HCT116 (cell line): ENCODE results near the gene QRICH2. TPM values are rescaled to one million over a fixed set of nuclear protein-coding genes. Genes with fewer than 3 reads are reported as not detected.

Experiments used
- ATAC-seq: fragments of 200-7000 bp; cut with Tn5 transposase; 2 replicates; pipeline ENCODE4 v1.9.1; 2020; ENCODE audit warnings: mild to moderate bottlenecking, moderate library complexity
- BruUV-seq: library from RNA; stranded (reverse); fragments of 400-500 nt; replicated peaks from 2 replicates; lab custom pipeline; 2021; lab: Mats Ljungman, UMichigan
- CTCF ChIA-PET: fragments of 300-600 bp; sonication (Branson Sonifier 250); formaldehyde crosslinking; loops from one replicate; lab custom pipeline; 2021; ENCODE audit warnings: antibody characterized with exemption; lab: Charles Lee
- POLR2A ChIA-PET: fragments of 300-600, 350-600 bp; sonication (Branson Sonifier 250); formaldehyde crosslinking; loops from one replicate; lab custom pipeline; 2021; ENCODE audit warnings: antibody characterized with exemption; lab: Charles Lee
- RAD21 ChIA-PET, 2 experiments: fragments of 300-600 bp; sonication (Branson Sonifier 250); formaldehyde crosslinking; loops; one replicate each; lab custom pipeline; 2023; ENCODE audit warnings: low total read pairs in 2 of 2; ENCODE audit not compliant: uncharacterized antibody in 2 of 2, unreplicated experiment in 2 of 2, low non-redundant PET in 1 of 2; lab: Charles Lee
- DNase-seq: peaks from one replicate; pipeline ENCODE4 v3.0.0-alpha.2; 2010; ENCODE audit warnings: low read depth, low spot score
- H2AFZ ChIP-seq: fragments of 200-600 bp; shearing (Covaris generic), sonication (generic); 2 replicates; pipeline ENCODE4 v1.6.1; 2017; ENCODE audit warnings: low read depth, mixed run types, mixed read lengths, antibody characterized with exemption, low read length; ENCODE audit not compliant: poor library complexity, severe bottlenecking
- H3K27ac ChIP-seq: 2 replicates; pipeline ENCODE4 v1.5.1; 2012; ENCODE audit warnings: low read depth, low read length
- H3K27me3 ChIP-seq: fragments of 200-600 bp; sonication (generic); 2 replicates; pipeline ENCODE4 v1.6.1; 2016; ENCODE audit warnings: mixed run types, low read length, mixed read lengths; ENCODE audit not compliant: insufficient read depth
- H3K36me3 ChIP-seq, 2 experiments: fragments of 200-500 bp in 1 of 2; fragments of 200-600 bp in 1 of 2; sonication (Bioruptor generic) in 1 of 2; sonication (generic) in 1 of 2; 2 replicates each; pipeline versions ENCODE4 v1.5.1 to v1.6.1; 2014 to 2016; ENCODE audit warnings: low read length in 2 of 2, inconsistent platforms in 1 of 2, mixed read lengths in 1 of 2, mixed run types in 1 of 2; ENCODE audit not compliant: insufficient read depth in 2 of 2, control insufficient read depth in 1 of 2
- H3K4me1 ChIP-seq, 2 experiments: fragments of 200-600 bp in 1 of 2; sonication (generic) in 1 of 2; 2 replicates each; pipeline versions ENCODE4 v1.5.1 to v1.6.1; 2012 to 2017; ENCODE audit warnings: low read length in 2 of 2, inconsistent platforms in 1 of 2, mild to moderate bottlenecking in 1 of 2, mixed read lengths in 1 of 2, mixed run types in 1 of 2, moderate library complexity in 1 of 2; ENCODE audit not compliant: insufficient read depth in 2 of 2, control insufficient read depth in 1 of 2
- H3K4me2 ChIP-seq: fragments of 200-600 bp; sonication (generic); 2 replicates; pipeline ENCODE4 v1.6.1; 2017; ENCODE audit warnings: mixed run types, low read length, mixed read lengths
- H3K4me3 ChIP-seq, 2 experiments: fragments of 200-600 bp in 1 of 2; sonication (generic) in 1 of 2; replicated peaks in 1 of 2; 2 replicates each; pipeline ENCODE4 v1.5.1; 2011 to 2016; ENCODE audit warnings: low read length in 2 of 2, control low read depth in 1 of 2, low read depth in 1 of 2, mild to moderate bottlenecking in 1 of 2, mixed read lengths in 1 of 2, mixed run types in 1 of 2
- H3K79me2 ChIP-seq: fragments of 200-600 bp; sonication (generic); 2 replicates; pipeline ENCODE4 v1.6.1; 2017; ENCODE audit warnings: mild to moderate bottlenecking, mixed run types, low read length, moderate library complexity, mixed read lengths; ENCODE audit not compliant: insufficient read depth
- H3K9ac ChIP-seq: fragments of 200-600 bp; sonication (generic); 2 replicates; pipeline ENCODE4 v1.6.1; 2016; ENCODE audit warnings: low read length, mixed read lengths
- H3K9me2 ChIP-seq: fragments of 200-600 bp; sonication (generic), shearing (Covaris generic); 2 replicates; pipeline ENCODE4 v1.6.1; 2017; ENCODE audit warnings: mixed run types, mild to moderate bottlenecking, moderate library complexity; ENCODE audit not compliant: insufficient read depth
- H3K9me3 ChIP-seq, 2 experiments: fragments of 200-500 bp in 1 of 2; fragments of 200-600 bp in 1 of 2; sonication (Bioruptor generic) in 1 of 2; sonication (generic) in 1 of 2; 2 replicates each; pipeline ENCODE4 v1.6.1; 2014 to 2017; ENCODE audit warnings: low read length in 2 of 2, mixed read lengths in 2 of 2, inconsistent platforms in 1 of 2, low read depth in 1 of 2, mild to moderate bottlenecking in 1 of 2, mixed run types in 1 of 2, moderate library complexity in 1 of 2; ENCODE audit not compliant: control insufficient read depth in 1 of 2, insufficient read depth in 1 of 2
- H4K20me1 ChIP-seq: fragments of 200-600 bp; sonication (generic), shearing (Covaris generic); 2 replicates; pipeline ENCODE4 v1.6.1; 2017; ENCODE audit warnings: mixed run types, mild to moderate bottlenecking, moderate library complexity; ENCODE audit not compliant: insufficient read depth
- ATF3 ChIP-seq: IDR thresholded peaks from 2 replicates; pipeline ENCODE4 v1.6.1; 2012
- CEBPB ChIP-seq: IDR thresholded peaks from 2 replicates; pipeline ENCODE4 v1.6.1; 2012; ENCODE audit warnings: low read depth
- ELF1 ChIP-seq: IDR thresholded peaks from 2 replicates; pipeline ENCODE4 v1.6.1; 2012; ENCODE audit warnings: low read depth, borderline replicate concordance
- EZH2 ChIP-seq: fragments of 200-600 bp; sonication (generic); IDR thresholded peaks from 2 replicates; pipeline ENCODE4 v1.6.1; 2017; ENCODE audit warnings: antibody characterized with exemption, mixed run types
- EZH2phosphoT487 ChIP-seq: fragments of 200-600 bp; IDR thresholded peaks from 2 replicates; pipeline ENCODE4 v1.6.1; 2018; ENCODE audit warnings: antibody characterized with exemption, borderline replicate concordance
- FOSL1 ChIP-seq: IDR thresholded peaks from 2 replicates; pipeline ENCODE4 v1.6.1; 2012; ENCODE audit warnings: low read depth
- POLR2A ChIP-seq: IDR thresholded peaks from 2 replicates; pipeline ENCODE4 v1.7.0; 2011; ENCODE audit warnings: borderline replicate concordance; ENCODE audit not compliant: insufficient read depth, insufficient read length; ENCODE audit errors: extremely low read depth
- POLR2AphosphoS5 ChIP-seq: IDR thresholded peaks from 2 replicates; pipeline ENCODE4 v1.6.1; 2011; ENCODE audit warnings: mild to moderate bottlenecking, low read depth, low read length, moderate library complexity
- REST ChIP-seq: IDR thresholded peaks from 2 replicates; pipeline ENCODE4 v1.6.1; 2012; ENCODE audit warnings: low read depth
- SIN3A ChIP-seq: IDR thresholded peaks from 2 replicates; pipeline ENCODE4 v1.6.1; 2012; ENCODE audit warnings: low read depth
- SRF ChIP-seq: IDR thresholded peaks from 2 replicates; pipeline ENCODE4 v1.6.1; 2012; ENCODE audit warnings: low read depth
- YY1 ChIP-seq: IDR thresholded peaks from 2 replicates; pipeline ENCODE4 v1.6.1; 2011; ENCODE audit warnings: low read length, low read depth, moderate library complexity, mild to moderate bottlenecking; ENCODE audit not compliant: insufficient replicate concordance; ENCODE audit errors: extremely low read depth
- ZNF274 ChIP-seq: fragments of 200-500 bp; sonication (Bioruptor generic); IDR thresholded peaks from 2 replicates; pipeline ENCODE4 v1.6.1; 2014; ENCODE audit warnings: mild to moderate bottlenecking, low read depth, low read length, inconsistent platforms
- intact Hi-C: fragments of 100-400 bp; cut with micrococcal nuclease; formaldehyde crosslinking; loops from 2 replicates; pipeline ENCODE4 v1.10.0; 2022
- total RNA-seq: library from RNA; stranded (reverse); gene quantifications from one replicate; pipeline ENCODE4 v1.2.1, GENCODE V29; 2021; ENCODE audit not compliant: unreplicated experiment
- TF ChIP-seq, protein P1 (sequence below): IDR thresholded peaks from 2 replicates; pipeline ENCODE4 v1.6.1; 2012

Gene QRICH2
- total RNA-seq, 1 experiment from 2014 or later: 4.9 TPM

- ChIA-PET CTCF (interaction anchor here (0.6 kb wide), 1 partner anchor 194 kb away, joined by 6 read pairs; no protein-coding TSS in a partner anchor), RAD21 (no interaction called here), POLR2A (interaction anchor here (0.6 kb wide), 1 partner anchor 9 kb away, joined by 3 read pairs; no protein-coding TSS in a partner anchor)
- H3K9me2 ChIP-seq: no peaks in the 10 kb centered on the region
- H3K27me3 ChIP-seq: no peaks in the 10 kb centered on the region
- no peaks in the 10 kb centered on the region for H3K9me3 ChIP-seq
- H2AFZ ChIP-seq: peak within 1 kb of the TSS; percentile 99
- H3K4me2 ChIP-seq: peak within 1 kb of the TSS; percentile 97
- no peak within 1 kb of the TSS; the same call in 1 of the 2 replicates for H3K27ac ChIP-seq
- H3K79me2 ChIP-seq: no peaks in the 10 kb centered on the region
- peak; percentile 51 for TF ChIP-seq POLR2AphosphoS5
- TF ChIP-seq POLR2A: no peak
- TF ChIP-seq, protein P1, sequence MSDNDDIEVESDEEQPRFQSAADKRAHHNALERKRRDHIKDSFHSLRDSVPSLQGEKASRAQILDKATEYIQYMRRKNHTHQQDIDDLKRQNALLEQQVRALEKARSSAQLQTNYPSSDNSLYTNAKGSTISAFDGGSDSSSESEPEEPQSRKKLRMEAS: peak; percentile 33; the same call in 1 of the 2 replicates
- TF ChIP-seq YY1: peak; percentile 24
- DNase-seq (no peak), ATAC-seq (peak; percentile 87)
- H3K36me3 ChIP-seq: no peaks in the 10 kb centered on the region
- peak within 1 kb of the TSS; percentile 48 to 61 for H3K4me3 ChIP-seq
- H3K4me1 ChIP-seq: peaks cover 3 to 16% of the 10 kb centered on the region in 2 experiments; a peak in 3 of 4 replicates
- peak within 1 kb of the TSS; percentile 56 for H3K9ac ChIP-seq
- H4K20me1 ChIP-seq: no peaks in the 10 kb centered on the region
- intact Hi-C loops: no loop called here
- BruUV-seq: no TSS peak
Measured at GRCh38 chr17:76240461-76241203, 67.4 kb downstream of the QRICH2 start, which contains the start of gene RNF157. Gene RNF157, minus strand, starts transcription at chr17:76240493. Its CDS starts 253 bp downstream, at chr17:76240240.

- no peaks in the 10 kb centered on the region for H3K27me3 ChIP-seq
- H3K36me3 ChIP-seq: no peaks in the 10 kb centered on the region
- no peaks in the 10 kb centered on the region for H4K20me1 ChIP-seq
- ChIA-PET CTCF (no interaction called here), POLR2A (interaction anchor here (0.6 kb wide), 2 partner anchors 31 to 241 kb away, joined by 3 to 5 read pairs; no protein-coding TSS in a partner anchor), RAD21 (no interaction called here)
- ATAC-seq (no peak), DNase-seq (no peak)
- BruUV-seq: no TSS peak
- H3K4me1 ChIP-seq: peaks cover 3 to 16% of the 10 kb centered on the region in 2 experiments; a peak in 3 of 4 replicates
- H3K4me3 ChIP-seq: no peak overlapping the region
- H3K79me2 ChIP-seq: no peaks in the 10 kb centered on the region
- H3K9me2 ChIP-seq: no peaks in the 10 kb centered on the region
- no peaks in the 10 kb centered on the region for H3K9me3 ChIP-seq
- no peak overlapping the region for H3K27ac ChIP-seq
- H3K4me2 ChIP-seq: no peak overlapping the region
- H2AFZ ChIP-seq: no peak overlapping the region
- intact Hi-C loops: no loop called here
- no peak overlapping the region for H3K9ac ChIP-seq
- TF ChIP-seq ATF3 (no peak), SIN3A (no peak), FOSL1 (no peak), SRF (no peak), ELF1 (no peak), EZH2 (no peak), POLR2A (no peak), EZH2phosphoT487 (no peak), ZNF274 (no peak), REST (no peak), CEBPB (no peak)
Measured at GRCh38 chr17:76239538-76240274, 68.4 kb downstream of the QRICH2 start.
